HEK293 (cell line): Measurements from ENCODE around the gene SBF2.

Experiments used
- CTCF ChIA-PET: fragments of 350-600 bp; formaldehyde crosslinking; extraction: SDS; loops from one replicate; lab custom pipeline; 2021; ENCODE audit warnings: antibody characterized with exemption; lab: Yijun Ruan, JAX
- POLR2A ChIA-PET: fragments of 300-600 bp; formaldehyde crosslinking; extraction: SDS; loops from one replicate; lab custom pipeline; 2020; ENCODE audit warnings: antibody characterized with exemption, inconsistent platforms; lab: Yijun Ruan, JAX
- H3K27ac ChIP-seq: fragments of 200-500 bp; sonication (Bioruptor generic); 2 replicates; pipeline ENCODE4 v1.5.1; 2014; ENCODE audit warnings: low read depth, low read length, control low read depth, inconsistent platforms; ENCODE audit errors: extremely low read depth
- H3K36me3 ChIP-seq, 2 experiments: fragments of 200-500 bp in 1 of 2; sonication (Bioruptor generic) in 1 of 2; 1 replicate in 1 of 2; 2 replicates in 1 of 2; pipeline ENCODE4 v1.5.1; 2014 to 2017; ENCODE audit warnings: inconsistent platforms in 2 of 2, low read length in 2 of 2; ENCODE audit not compliant: control insufficient read depth in 2 of 2, insufficient read depth in 1 of 2
- H3K4me1 ChIP-seq: fragments of 200-500 bp; sonication (Bioruptor generic); 2 replicates; pipeline ENCODE4 v1.5.1; 2014; ENCODE audit warnings: mild to moderate bottlenecking, low read length, inconsistent platforms; ENCODE audit not compliant: control insufficient read depth, insufficient read depth
- H3K4me3 ChIP-seq: 2 replicates; pipeline ENCODE4 v1.5.1; 2011; ENCODE audit warnings: low read depth, mild to moderate bottlenecking, control low read depth, low read length, moderate library complexity
- H3K9me3 ChIP-seq: fragments of 200-500 bp; sonication (Bioruptor generic); 2 replicates; pipeline ENCODE4 v1.5.1; 2014; ENCODE audit warnings: low read depth, low read length, inconsistent platforms; ENCODE audit not compliant: control insufficient read depth, insufficient read depth
- GLI2 ChIP-seq: fragments of 450-650 bp; formaldehyde crosslinking; IDR thresholded peaks from 2 replicates; pipeline ENCODE4; 2017; ENCODE audit warnings: missing biosample characterization, missing genetic modification characterization, low read depth, borderline replicate concordance
- GLIS1 ChIP-seq: fragments of 450-650 bp; formaldehyde crosslinking; IDR thresholded peaks from 2 replicates; pipeline ENCODE4 v1.5.1; 2016; ENCODE audit warnings: missing biosample characterization, missing genetic modification characterization
- HOXC10 ChIP-seq: sonication (generic); formaldehyde crosslinking; IDR thresholded peaks from 2 replicates; pipeline ENCODE4 v1.8.1; 2023; ENCODE audit warnings: mild to moderate bottlenecking, missing genetic modification reagents
- KLF1 ChIP-seq: fragments of 450-650 bp; formaldehyde crosslinking; IDR thresholded peaks from 2 replicates; pipeline ENCODE4 v1.5.1; 2016; ENCODE audit warnings: missing biosample characterization, missing genetic modification characterization
- KLF10 ChIP-seq: fragments of 450-650 bp; IDR thresholded peaks from 2 replicates; pipeline ENCODE4 v1.5.1; 2018; ENCODE audit warnings: missing biosample characterization, mild to moderate bottlenecking, missing genetic modification characterization
- OSR2 ChIP-seq: fragments of 450-650 bp; formaldehyde crosslinking; IDR thresholded peaks from 2 replicates; pipeline ENCODE4 v1.5.1; 2016; ENCODE audit warnings: missing biosample characterization, missing genetic modification characterization
- SCRT2 ChIP-seq: fragments of 450-650 bp; formaldehyde crosslinking; IDR thresholded peaks from 2 replicates; pipeline ENCODE4 v1.5.1; 2016; ENCODE audit warnings: missing biosample characterization, missing genetic modification characterization
- SP7 ChIP-seq: fragments of 450-650 bp; formaldehyde crosslinking; IDR thresholded peaks from 2 replicates; pipeline ENCODE4 v1.5.1; 2016; ENCODE audit warnings: missing biosample characterization, missing genetic modification characterization
- TRIM28 ChIP-seq: IDR thresholded peaks from 2 replicates; pipeline ENCODE4 v1.6.1; 2011; ENCODE audit warnings: low read length, control low read depth, borderline replicate concordance
- ZBTB8A ChIP-seq: fragments of 450-650 bp; formaldehyde crosslinking; IDR thresholded peaks from 2 replicates; pipeline ENCODE4 v1.5.1; 2016; ENCODE audit warnings: missing biosample characterization, missing genetic modification characterization
- ZEB2 ChIP-seq: fragments of 450-650 bp; formaldehyde crosslinking; IDR thresholded peaks from 2 replicates; pipeline ENCODE4 v1.5.1; 2016; ENCODE audit warnings: missing biosample characterization, missing genetic modification characterization
- ZIC2 ChIP-seq: fragments of 450-650 bp; formaldehyde crosslinking; IDR thresholded peaks from 2 replicates; pipeline ENCODE4 v1.5.1; 2016; ENCODE audit warnings: missing biosample characterization, missing genetic modification characterization
- ZNF341 ChIP-seq: fragments of 450-650 bp; formaldehyde crosslinking; IDR thresholded peaks from 2 replicates; pipeline ENCODE4; 2016; ENCODE audit warnings: low read depth, missing biosample characterization, missing genetic modification characterization
- ZNF366 ChIP-seq: fragments of 450-650 bp; formaldehyde crosslinking; conservative IDR thresholded peaks from 2 replicates; pipeline ENCODE4 v1.5.1; 2016; ENCODE audit warnings: missing biosample characterization, missing genetic modification characterization
- ZNF571 ChIP-seq: fragments of 450-650 bp; formaldehyde crosslinking; IDR thresholded peaks from 2 replicates; pipeline ENCODE4 v1.5.0; 2017; ENCODE audit warnings: missing biosample characterization, missing genetic modification characterization
- ZNF623 ChIP-seq: fragments of 450-650 bp; formaldehyde crosslinking; IDR thresholded peaks from 2 replicates; pipeline ENCODE4 v1.5.1; 2016; ENCODE audit warnings: missing biosample characterization, missing genetic modification characterization
- ZNF660 ChIP-seq: fragments of 450-650 bp; IDR thresholded peaks from 2 replicates; pipeline ENCODE4 v1.5.1; 2018; ENCODE audit warnings: missing biosample characterization, mild to moderate bottlenecking, missing genetic modification characterization
- ZNF664 ChIP-seq: fragments of 450-650 bp; formaldehyde crosslinking; IDR thresholded peaks from 2 replicates; pipeline ENCODE4 v1.5.1; 2016; ENCODE audit warnings: missing biosample characterization, missing genetic modification characterization
- ZNF677 ChIP-seq: fragments of 450-650 bp; IDR thresholded peaks from 2 replicates; pipeline ENCODE4 v1.5.0; 2018; ENCODE audit warnings: missing biosample characterization, mild to moderate bottlenecking, missing genetic modification characterization, moderate library complexity
- ZXDB ChIP-seq: fragments of 450-650 bp; formaldehyde crosslinking; IDR thresholded peaks from 2 replicates; pipeline ENCODE4 v1.5.1; 2016; ENCODE audit warnings: missing biosample characterization, missing genetic modification characterization
- TF ChIP-seq, protein P1 (sequence below): fragments of 450-650 bp; formaldehyde crosslinking; IDR thresholded peaks from 2 replicates; pipeline ENCODE4 v1.5.1; 2016; ENCODE audit warnings: missing biosample characterization, missing genetic modification characterization
- TF ChIP-seq, protein P2 (sequence below): fragments of 450-650 bp; formaldehyde crosslinking; IDR thresholded peaks from 2 replicates; pipeline ENCODE4 v1.5.1; 2017; ENCODE audit warnings: missing biosample characterization, mild to moderate bottlenecking, missing genetic modification characterization, moderate library complexity
- TF ChIP-seq, protein P3 (sequence below): fragments of 450-650 bp; formaldehyde crosslinking; IDR thresholded peaks from 2 replicates; pipeline ENCODE4 v1.5.1; 2017; ENCODE audit warnings: missing biosample characterization, missing genetic modification characterization

SBF2 gene

DNA sequence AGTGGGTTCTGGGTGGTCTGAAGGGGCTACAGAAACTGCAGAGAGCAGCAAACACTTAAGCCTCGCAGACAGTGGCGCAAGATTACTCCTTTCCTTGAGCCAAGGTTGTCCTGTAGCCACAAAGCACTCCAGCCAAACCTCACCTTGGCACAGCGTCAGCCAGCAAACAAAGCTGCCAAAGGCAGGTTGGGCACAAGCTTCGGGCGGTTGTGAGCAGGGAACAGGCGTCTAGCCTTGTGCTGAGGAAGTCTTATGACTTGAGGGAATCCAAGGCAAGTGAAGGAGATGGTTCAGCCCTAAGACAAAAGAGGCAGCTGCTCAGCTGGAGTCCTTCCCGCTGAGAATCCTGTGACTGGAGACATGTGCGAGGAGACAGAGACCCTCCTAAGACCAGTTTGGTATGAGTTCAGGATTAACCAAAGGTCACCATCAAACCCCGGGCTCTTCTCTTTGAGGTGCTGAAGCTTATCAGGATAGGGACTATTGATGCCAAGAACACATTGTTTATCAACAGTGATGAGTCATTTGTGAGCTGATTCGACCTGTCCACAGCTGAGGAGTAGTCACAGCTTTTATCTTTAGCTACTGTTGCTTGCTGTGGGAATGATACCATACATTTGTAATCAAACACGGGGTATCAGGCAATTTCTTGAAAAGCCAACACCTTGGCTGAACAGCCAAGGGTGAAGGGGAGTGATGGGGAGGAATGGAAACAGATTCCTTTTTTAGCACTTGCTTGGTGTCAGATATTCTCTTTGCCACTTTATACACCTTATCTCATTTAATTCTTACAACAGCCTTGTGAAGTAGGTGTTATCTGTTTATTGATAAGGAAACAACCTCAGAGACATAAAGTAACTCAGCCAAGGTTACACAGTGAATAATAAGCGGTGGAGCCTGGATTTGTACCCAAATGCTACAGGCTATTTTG, 15.4 kb upstream of the SBF2 start:
- POLR2A ChIA-PET = interaction anchor here (0.7 to 1.5 kb wide), 3 partner anchors 55 to 499 kb away, joined by 3 to 6 read pairs (median 3); partner anchors contain the start of gene EIF4G2
- H3K27ac ChIP-seq = peak overlapping the region; percentile 17; the same call in 1 of the 2 replicates
- TF ChIP-seq, protein P1, sequence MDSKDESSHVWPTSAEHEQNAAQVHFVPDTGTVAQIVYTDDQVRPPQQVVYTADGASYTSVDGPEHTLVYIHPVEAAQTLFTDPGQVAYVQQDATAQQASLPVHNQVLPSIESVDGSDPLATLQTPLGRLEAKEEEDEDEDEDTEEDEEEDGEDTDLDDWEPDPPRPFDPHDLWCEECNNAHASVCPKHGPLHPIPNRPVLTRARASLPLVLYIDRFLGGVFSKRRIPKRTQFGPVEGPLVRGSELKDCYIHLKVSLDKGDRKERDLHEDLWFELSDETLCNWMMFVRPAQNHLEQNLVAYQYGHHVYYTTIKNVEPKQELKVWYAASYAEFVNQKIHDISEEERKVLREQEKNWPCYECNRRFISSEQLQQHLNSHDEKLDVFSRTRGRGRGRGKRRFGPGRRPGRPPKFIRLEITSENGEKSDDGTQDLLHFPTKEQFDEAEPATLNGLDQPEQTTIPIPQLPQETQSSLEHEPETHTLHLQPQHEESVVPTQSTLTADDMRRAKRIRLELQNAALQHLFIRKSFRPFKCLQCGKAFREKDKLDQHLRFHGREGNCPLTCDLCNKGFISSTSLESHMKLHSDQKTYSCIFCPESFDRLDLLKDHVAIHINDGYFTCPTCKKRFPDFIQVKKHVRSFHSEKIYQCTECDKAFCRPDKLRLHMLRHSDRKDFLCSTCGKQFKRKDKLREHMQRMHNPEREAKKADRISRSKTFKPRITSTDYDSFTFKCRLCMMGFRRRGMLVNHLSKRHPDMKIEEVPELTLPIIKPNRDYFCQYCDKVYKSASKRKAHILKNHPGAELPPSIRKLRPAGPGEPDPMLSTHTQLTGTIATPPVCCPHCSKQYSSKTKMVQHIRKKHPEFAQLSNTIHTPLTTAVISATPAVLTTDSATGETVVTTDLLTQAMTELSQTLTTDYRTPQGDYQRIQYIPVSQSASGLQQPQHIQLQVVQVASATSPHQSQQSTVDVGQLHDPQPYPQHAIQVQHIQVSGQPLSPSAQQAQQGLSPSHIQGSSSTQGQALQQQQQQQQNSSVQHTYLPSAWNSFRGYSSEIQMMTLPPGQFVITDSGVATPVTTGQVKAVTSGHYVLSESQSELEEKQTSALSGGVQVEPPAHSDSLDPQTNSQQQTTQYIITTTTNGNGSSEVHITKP (tag by site-specific recombination) = peak; percentile 82
- TF ChIP-seq ZXDB (peak; percentile 57), SCRT2 (tag by site-specific recombination) (0 out of 2 replicates have a peak, but pooled peaks have one; percentile 29), ZEB2 (tag by site-specific recombination) (0 out of 2 replicates have a peak, but pooled peaks have one; percentile 47), ZNF677 (no peak), SP7 (tag by site-specific recombination) (peak; percentile 45; the same call in 1 of the 2 replicates), ZNF341 (tag by site-specific recombination) (peak; percentile 44), KLF10 (tag by site-specific recombination) (no peak), HOXC10 (CRISPR knock-in tag) (no peak), ZNF623 (tag by site-specific recombination) (no peak), GLI2 (no peak), TRIM28 (peak; percentile 75; the same call in 1 of the 2 replicates), ZNF660 (peak; percentile 72; the same call in 1 of the 2 replicates), OSR2 (tag by site-specific recombination) (peak; percentile 84), ZNF664 (tag by site-specific recombination) (peak; percentile 29; the same call in 1 of the 2 replicates), ZNF571 (tag by site-specific recombination) (no peak), KLF1 (tag by site-specific recombination) (no peak), GLIS1 (tag by site-specific recombination) (peak; percentile 17; the same call in 1 of the 2 replicates), ZBTB8A (tag by site-specific recombination) (peak; percentile 45), ZNF366 (tag by site-specific recombination) (peak; percentile 41; the same call in 1 of the 2 replicates), ZIC2 (tag by site-specific recombination) (peak; percentile 31; the same call in 1 of the 2 replicates)
- TF ChIP-seq, protein P2, sequence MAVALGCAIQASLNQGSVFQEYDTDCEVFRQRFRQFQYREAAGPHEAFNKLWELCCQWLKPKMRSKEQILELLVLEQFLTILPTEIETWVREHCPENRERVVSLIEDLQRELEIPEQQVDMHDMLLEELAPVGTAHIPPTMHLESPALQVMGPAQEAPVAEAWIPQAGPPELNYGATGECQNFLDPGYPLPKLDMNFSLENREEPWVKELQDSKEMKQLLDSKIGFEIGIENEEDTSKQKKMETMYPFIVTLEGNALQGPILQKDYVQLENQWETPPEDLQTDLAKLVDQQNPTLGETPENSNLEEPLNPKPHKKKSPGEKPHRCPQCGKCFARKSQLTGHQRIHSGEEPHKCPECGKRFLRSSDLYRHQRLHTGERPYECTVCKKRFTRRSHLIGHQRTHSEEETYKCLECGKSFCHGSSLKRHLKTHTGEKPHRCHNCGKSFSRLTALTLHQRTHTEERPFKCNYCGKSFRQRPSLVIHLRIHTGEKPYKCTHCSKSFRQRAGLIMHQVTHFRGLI (tag by site-specific recombination) = peak; percentile 40; the same call in 1 of the 2 replicates
- TF ChIP-seq, protein P3, sequence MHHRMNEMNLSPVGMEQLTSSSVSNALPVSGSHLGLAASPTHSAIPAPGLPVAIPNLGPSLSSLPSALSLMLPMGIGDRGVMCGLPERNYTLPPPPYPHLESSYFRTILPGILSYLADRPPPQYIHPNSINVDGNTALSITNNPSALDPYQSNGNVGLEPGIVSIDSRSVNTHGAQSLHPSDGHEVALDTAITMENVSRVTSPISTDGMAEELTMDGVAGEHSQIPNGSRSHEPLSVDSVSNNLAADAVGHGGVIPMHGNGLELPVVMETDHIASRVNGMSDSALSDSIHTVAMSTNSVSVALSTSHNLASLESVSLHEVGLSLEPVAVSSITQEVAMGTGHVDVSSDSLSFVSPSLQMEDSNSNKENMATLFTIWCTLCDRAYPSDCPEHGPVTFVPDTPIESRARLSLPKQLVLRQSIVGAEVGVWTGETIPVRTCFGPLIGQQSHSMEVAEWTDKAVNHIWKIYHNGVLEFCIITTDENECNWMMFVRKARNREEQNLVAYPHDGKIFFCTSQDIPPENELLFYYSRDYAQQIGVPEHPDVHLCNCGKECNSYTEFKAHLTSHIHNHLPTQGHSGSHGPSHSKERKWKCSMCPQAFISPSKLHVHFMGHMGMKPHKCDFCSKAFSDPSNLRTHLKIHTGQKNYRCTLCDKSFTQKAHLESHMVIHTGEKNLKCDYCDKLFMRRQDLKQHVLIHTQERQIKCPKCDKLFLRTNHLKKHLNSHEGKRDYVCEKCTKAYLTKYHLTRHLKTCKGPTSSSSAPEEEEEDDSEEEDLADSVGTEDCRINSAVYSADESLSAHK = 0 out of 2 replicates have a peak, but pooled peaks have one; percentile 8
- peaks cover 0 to 16% of the 10 kb centered on the region in 2 experiments; a peak in 1 of 3 replicates for H3K36me3 ChIP-seq
- CTCF ChIA-PET = interaction anchor here (0.5 to 4.6 kb wide), 12 partner anchors 11 to 447 kb away, joined by 3 to 44 read pairs (median 4); no protein-coding TSS in a partner anchor
- no peaks in the 10 kb centered on the region for H3K4me1 ChIP-seq
- no peak overlapping the region for H3K4me3 ChIP-seq
- no peaks in the 10 kb centered on the region for H3K9me3 ChIP-seq
